Naive thymus-derived CD4-positive, alpha-beta T cell (primary cell): ENCODE data around the gene GIPC2. TPM values are rescaled to one million over a fixed set of nuclear protein-coding genes. Genes with fewer than 3 reads are reported as not detected.

ENCODE experiments used
- ATAC-seq: fragments of 150-1000 bp; cut with Tn5 transposase; 2 replicates; pipeline ENCODE4 v1.10.0; 2021; ENCODE audit warnings: mild to moderate bottlenecking, moderate library complexity
- CTCF ChIA-PET: fragments of 350-600 bp; sonication (Branson Sonifier 250); formaldehyde crosslinking; loops from one replicate; lab custom pipeline; 2021; ENCODE audit warnings: antibody characterized with exemption; lab: Charles Lee
- POLR2A ChIA-PET: fragments of 350-600 bp; sonication (Branson Sonifier 250); formaldehyde crosslinking; loops from one replicate; lab custom pipeline; 2021; ENCODE audit warnings: antibody characterized with exemption, inconsistent platforms; lab: Charles Lee
- DNase-seq, 9 donors: peaks; one replicate each; pipeline versions ENCODE4 v3.0.0 to v3.0.0-alpha.2; 2020 to 2022; ENCODE audit warnings: mixed read lengths in 1 of 9
- H3K27ac ChIP-seq: one replicate; pipeline ENCODE4 v1.7.0; 2013; ENCODE audit warnings: mild to moderate bottlenecking, low read depth, low read length, moderate library complexity
- H3K27me3 ChIP-seq, 2 donors: one replicate each; pipeline ENCODE4 v1.7.0; 2013; ENCODE audit warnings: low read length in 2 of 2, mild to moderate bottlenecking in 2 of 2, moderate library complexity in 2 of 2; ENCODE audit not compliant: control insufficient read depth in 2 of 2, insufficient read depth in 2 of 2
- H3K36me3 ChIP-seq, 3 experiments: 1 replicate in 2 of 3; 2 replicates in 1 of 3; pipeline ENCODE4 v1.7.0; 2013; ENCODE audit warnings: low read length in 3 of 3, mild to moderate bottlenecking in 3 of 3, moderate library complexity in 1 of 3; ENCODE audit not compliant: insufficient read depth in 3 of 3, control insufficient read depth in 2 of 3
- H3K4me1 ChIP-seq, 2 donors: one replicate each; pipeline ENCODE4 v1.7.0; 2013; ENCODE audit warnings: low read length in 2 of 2, mild to moderate bottlenecking in 2 of 2, moderate library complexity in 1 of 2; ENCODE audit not compliant: control insufficient read depth in 2 of 2, insufficient read depth in 2 of 2
- H3K4me3 ChIP-seq: 2 replicates; pipeline ENCODE4 v1.7.0; 2013; ENCODE audit warnings: mild to moderate bottlenecking, low read length
- H3K9me3 ChIP-seq, 3 experiments: 1 replicate in 2 of 3; 2 replicates in 1 of 3; pipeline ENCODE4 v1.7.0; 2013; ENCODE audit warnings: low read length in 3 of 3; ENCODE audit not compliant: control insufficient read depth in 2 of 3
- H3K27ac Mint-ChIP-seq, 9 donors: one replicate each; pipeline ENCODE4 v1.8.0; 2020 to 2022; ENCODE audit warnings: mixed read lengths in 9 of 9, mild to moderate bottlenecking in 8 of 9, moderate library complexity in 5 of 9, inconsistent platforms in 2 of 9
- H3K27me3 Mint-ChIP-seq, 5 donors: one replicate each; pipeline ENCODE4 v1.8.0; 2021 to 2022; ENCODE audit warnings: mixed read lengths in 5 of 5, mild to moderate bottlenecking in 1 of 5
- H3K36me3 Mint-ChIP-seq, 5 donors: one replicate each; pipeline ENCODE4 v1.8.0; 2020 to 2022; ENCODE audit warnings: mixed read lengths in 5 of 5, mild to moderate bottlenecking in 3 of 5, inconsistent platforms in 1 of 5
- H3K4me1 Mint-ChIP-seq, 7 donors: one replicate each; pipeline ENCODE4 v1.8.0; 2020 to 2022; ENCODE audit warnings: mixed read lengths in 7 of 7, mild to moderate bottlenecking in 3 of 7, inconsistent platforms in 1 of 7
- H3K4me3 Mint-ChIP-seq, 10 donors: one replicate each; pipeline ENCODE4 v1.8.0; 2020 to 2022; ENCODE audit warnings: mild to moderate bottlenecking in 10 of 10, mixed read lengths in 10 of 10, moderate library complexity in 6 of 10, inconsistent platforms in 2 of 10
- H3K9me3 Mint-ChIP-seq, 11 donors: one replicate each; pipeline ENCODE4 v1.8.0; 2020 to 2022; ENCODE audit warnings: mixed read lengths in 11 of 11, mild to moderate bottlenecking in 4 of 11, inconsistent platforms in 1 of 11, moderate library complexity in 1 of 11
- intact Hi-C, 2 donors: fragments of 100-400 bp; cut with micrococcal nuclease; formaldehyde crosslinking; loops; one replicate each; pipeline ENCODE4 v1.15.1; 2023
- polyA plus RNA-seq, 2 donors: library from polyadenylated mRNA; unstranded; fragments of 300-500 nt; fragmentation: Illumina TruSeq; gene quantifications; one replicate each; pipeline ENCODE4 v1.2.3, GENCODE V29; 2021
- total RNA-seq, 6 experiments: library from RNA in 5 of 6; stranded (reverse) in 5 of 6; gene quantifications; 1 replicate in 5 of 6; 2 replicates in 1 of 6; pipeline ENCODE4 v1.2.3 and lab custom pipeline; 2021 to 2026

GIPC2 gene
- total and polyA plus RNA-seq, 7 experiments from 2014 or later = 0.05 to 0.60 (median 0.44) TPM; not detected in 3

DNA sequence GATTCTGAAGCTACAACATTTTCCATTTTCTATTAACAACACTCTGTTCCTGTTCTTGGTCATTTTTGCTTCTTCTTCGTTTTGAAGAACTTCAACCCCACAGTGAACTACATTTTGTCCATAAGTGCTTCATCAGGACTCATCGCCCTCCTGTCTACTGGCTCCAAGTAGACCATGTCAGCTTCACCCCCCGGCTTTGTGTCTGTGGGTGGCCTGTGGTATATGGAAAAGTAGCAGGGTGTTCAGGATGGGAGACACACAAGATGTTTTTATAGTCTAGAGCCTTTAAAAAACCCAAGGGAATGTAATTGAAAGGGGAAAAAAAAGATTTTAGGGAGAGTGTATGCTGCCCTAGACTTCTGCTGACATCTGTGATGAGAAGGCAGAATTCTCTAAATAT lies 46.1 kb downstream of the GIPC2 start:
- no peak overlapping the region for H3K4me3 Mint-ChIP-seq
- peaks cover 0 to 12% (median 6%) of the 10 kb centered on the region in 5 donors for H3K27me3 Mint-ChIP-seq
- no peaks in the 10 kb centered on the region for H3K4me1 Mint-ChIP-seq
- CTCF ChIA-PET = no interaction called here
- no peaks in the 10 kb centered on the region for H3K27me3 ChIP-seq
- no peak for ATAC-seq
- no peak overlapping the region for H3K27ac ChIP-seq
- POLR2A ChIA-PET = no interaction called here
- no peaks in the 10 kb centered on the region for H3K4me1 ChIP-seq
- intact Hi-C loops = no loop called here
- H3K4me3 ChIP-seq = no peak overlapping the region
- no peak for DNase-seq
- H3K27ac Mint-ChIP-seq = no peak overlapping the region
- peaks cover 0 to 4% (median 0%) of the 10 kb centered on the region in 3 experiments for H3K9me3 ChIP-seq
- peaks cover 0 to 1% (median under 1%) of the 10 kb centered on the region in 5 donors for H3K36me3 Mint-ChIP-seq
- peaks cover 0 to 9% (median 1%) of the 10 kb centered on the region in 11 donors for H3K9me3 Mint-ChIP-seq
- H3K36me3 ChIP-seq = no peaks in the 10 kb centered on the region

DNA sequence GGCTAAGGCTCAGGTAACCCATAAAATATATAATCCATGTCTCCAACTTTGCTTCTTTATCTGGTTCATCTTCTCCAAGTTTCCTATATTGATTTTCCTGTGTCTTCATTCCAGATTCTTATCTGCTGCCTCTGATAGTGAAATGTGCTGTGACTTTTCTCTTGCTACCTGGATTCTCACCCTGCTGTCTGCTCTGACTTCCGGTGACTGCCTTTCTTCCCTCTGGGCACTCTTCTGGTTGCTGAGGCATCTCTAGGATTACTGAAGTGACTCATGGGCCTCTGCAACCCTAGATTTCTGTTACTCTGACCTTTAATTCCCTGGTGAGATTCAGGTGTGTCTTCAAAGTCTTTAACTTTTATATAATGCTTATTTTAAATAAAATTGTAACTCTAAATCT lies 46.9 kb downstream of the GIPC2 start:
- peaks cover 0 to 2% (median 0%) of the 10 kb centered on the region in 11 donors for H3K9me3 Mint-ChIP-seq
- Histone ChIP-seq H3K4me3 (no peak overlapping the region), H3K27ac (no peak overlapping the region), H3K36me3 (no peaks in the 10 kb centered on the region), H3K9me3 (no peaks in the 10 kb centered on the region), H3K27me3 (no peaks in the 10 kb centered on the region), H3K4me1 (no peaks in the 10 kb centered on the region)
- H3K27me3 Mint-ChIP-seq = peaks cover 0 to 18% (median 10%) of the 10 kb centered on the region in 5 donors
- no peak overlapping the region for H3K27ac Mint-ChIP-seq
- DNase-seq (no peak), ATAC-seq (no peak)
- intact Hi-C loops = no loop called here
- no peaks in the 10 kb centered on the region for H3K4me1 Mint-ChIP-seq
- H3K36me3 Mint-ChIP-seq = no peaks in the 10 kb centered on the region
- POLR2A ChIA-PET = no interaction called here
- no peak overlapping the region for H3K4me3 Mint-ChIP-seq
- CTCF ChIA-PET = no interaction called here

DNA sequence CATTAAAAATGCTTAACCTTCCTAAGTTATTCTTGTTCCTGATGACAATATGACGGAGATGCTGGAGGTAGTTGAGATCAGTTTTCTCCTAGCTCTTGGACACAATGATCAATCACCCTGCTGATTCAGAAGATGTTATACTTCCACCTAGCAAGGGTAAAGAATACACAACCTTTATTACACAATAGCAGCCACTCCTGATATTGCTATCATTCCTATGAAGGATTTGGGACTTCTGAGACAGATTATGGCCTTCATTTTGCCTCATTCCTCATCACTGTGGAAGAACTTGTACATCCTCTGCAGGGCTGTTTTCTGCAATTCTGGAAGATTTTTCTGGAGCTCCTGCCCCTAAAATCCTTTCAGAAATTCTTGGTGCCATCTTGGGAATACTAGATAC lies 47.8 kb downstream of the GIPC2 start:
- Histone ChIP-seq H3K9me3 (no peaks in the 10 kb centered on the region), H3K36me3 (no peaks in the 10 kb centered on the region), H3K4me3 (no peak overlapping the region), H3K27me3 (no peaks in the 10 kb centered on the region), H3K27ac (no peak overlapping the region), H3K4me1 (no peaks in the 10 kb centered on the region)
- DNase-seq = no peak
- POLR2A ChIA-PET = no interaction called here
- H3K27me3 Mint-ChIP-seq = peaks cover 0 to 16% (median 10%) of the 10 kb centered on the region in 5 donors
- no peak for ATAC-seq
- no peak overlapping the region for H3K27ac Mint-ChIP-seq
- no peaks in the 10 kb centered on the region for H3K9me3 Mint-ChIP-seq
- H3K4me3 Mint-ChIP-seq = no peak overlapping the region
- no peaks in the 10 kb centered on the region for H3K36me3 Mint-ChIP-seq
- no peaks in the 10 kb centered on the region for H3K4me1 Mint-ChIP-seq
- CTCF ChIA-PET = no interaction called here
- intact Hi-C loops = no loop called here

DNA sequence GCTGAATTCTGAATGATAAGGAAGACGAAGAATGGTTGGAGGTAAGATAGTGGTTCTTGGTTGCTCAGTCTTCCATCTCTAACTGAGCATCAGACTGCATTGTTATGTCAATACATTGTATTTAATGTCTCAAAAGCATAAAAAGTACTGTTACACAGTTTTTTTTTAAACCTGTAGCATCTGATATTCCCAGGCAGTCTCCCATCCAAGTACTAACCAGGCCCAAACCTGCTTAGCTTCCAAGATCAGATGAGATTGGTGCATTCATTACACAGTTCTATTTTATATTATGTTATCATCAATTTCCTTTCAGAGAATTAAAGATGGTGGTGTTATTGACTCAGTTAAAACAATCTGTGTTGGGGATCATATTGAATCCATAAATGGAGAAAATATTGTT lies 48.9 kb downstream of the GIPC2 start:
- H3K27me3 ChIP-seq = no peaks in the 10 kb centered on the region
- no peaks in the 10 kb centered on the region for H3K9me3 ChIP-seq
- H3K9me3 Mint-ChIP-seq = no peaks in the 10 kb centered on the region
- ChIA-PET POLR2A (no interaction called here), CTCF (no interaction called here)
- no peak for ATAC-seq
- intact Hi-C loops = no loop called here
- H3K27ac ChIP-seq = no peak overlapping the region
- H3K36me3 ChIP-seq = no peaks in the 10 kb centered on the region
- no peak overlapping the region for H3K27ac Mint-ChIP-seq
- DNase-seq = no peak
- H3K4me3 Mint-ChIP-seq = no peak overlapping the region
- H3K4me1 Mint-ChIP-seq = no peaks in the 10 kb centered on the region
- H3K36me3 Mint-ChIP-seq = no peaks in the 10 kb centered on the region
- no peaks in the 10 kb centered on the region for H3K4me1 ChIP-seq
- H3K27me3 Mint-ChIP-seq = peaks cover 0 to 16% (median 10%) of the 10 kb centered on the region in 5 donors
- H3K4me3 ChIP-seq = no peak overlapping the region

DNA sequence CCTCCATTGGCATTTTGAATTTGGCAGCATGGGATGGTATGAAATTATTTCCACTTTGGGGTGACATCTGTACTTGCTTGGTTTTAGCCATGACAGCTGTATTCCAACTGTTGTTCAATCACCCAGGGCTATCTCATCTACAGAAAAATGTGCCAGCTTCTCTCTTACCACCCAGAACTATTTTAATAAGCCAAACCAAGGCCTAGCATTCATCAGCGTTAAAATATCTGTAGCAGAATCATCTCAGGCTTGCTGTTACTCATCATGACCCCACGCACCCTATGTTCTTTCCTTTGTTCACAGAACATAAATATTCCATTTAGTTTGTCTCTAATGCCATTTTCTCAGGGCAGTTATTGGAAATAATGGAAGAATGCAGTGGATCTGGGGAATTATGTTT lies 49.8 kb downstream of the GIPC2 start:
- H3K4me3 Mint-ChIP-seq = no peak overlapping the region
- intact Hi-C loops = no loop called here
- Histone ChIP-seq H3K27ac (no peak overlapping the region), H3K36me3 (no peaks in the 10 kb centered on the region), H3K27me3 (no peaks in the 10 kb centered on the region), H3K4me1 (no peaks in the 10 kb centered on the region), H3K4me3 (no peak overlapping the region), H3K9me3 (no peaks in the 10 kb centered on the region)
- H3K4me1 Mint-ChIP-seq = no peaks in the 10 kb centered on the region
- CTCF ChIA-PET = no interaction called here
- POLR2A ChIA-PET = no interaction called here
- H3K9me3 Mint-ChIP-seq = no peaks in the 10 kb centered on the region
- peaks cover 0 to 3% (median 0%) of the 10 kb centered on the region in 5 donors for H3K36me3 Mint-ChIP-seq
- peaks cover 0 to 19% (median 10%) of the 10 kb centered on the region in 5 donors for H3K27me3 Mint-ChIP-seq
- H3K27ac Mint-ChIP-seq = no peak overlapping the region
- DNase-seq (no peak), ATAC-seq (no peak)

DNA sequence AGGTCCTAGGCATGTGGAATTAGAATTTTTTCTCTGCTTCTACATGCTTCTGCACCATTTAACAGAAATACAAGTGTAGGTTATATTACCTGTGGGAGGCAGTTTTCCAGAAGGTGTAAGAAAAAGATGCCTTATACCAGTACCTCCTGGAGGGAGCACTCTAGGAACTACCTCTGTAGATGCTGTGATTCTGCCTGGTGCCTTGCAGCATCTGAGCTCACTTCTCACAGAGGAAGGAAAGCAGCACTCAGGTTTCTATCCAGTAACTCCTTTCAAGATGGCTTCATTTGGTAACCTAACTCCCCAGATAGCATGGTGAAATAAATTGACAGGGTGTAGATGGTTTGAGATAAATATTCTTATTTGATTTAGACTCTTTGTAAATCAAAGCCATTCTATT lies 50.3 kb downstream of the GIPC2 start:
- H3K4me3 ChIP-seq = no peak overlapping the region
- POLR2A ChIA-PET = no interaction called here
- H3K27me3 ChIP-seq = no peaks in the 10 kb centered on the region
- ATAC-seq = no peak
- no peaks in the 10 kb centered on the region for H3K9me3 Mint-ChIP-seq
- H3K27ac Mint-ChIP-seq = peak overlapping the region in 1 of 9 donors; percentile 38
- CTCF ChIA-PET = no interaction called here
- peaks cover 0 to 15% (median 10%) of the 10 kb centered on the region in 5 donors for H3K27me3 Mint-ChIP-seq
- DNase-seq = no peak
- H3K4me3 Mint-ChIP-seq = no peak overlapping the region
- no peaks in the 10 kb centered on the region for H3K4me1 ChIP-seq
- H3K36me3 ChIP-seq = no peaks in the 10 kb centered on the region
- H3K36me3 Mint-ChIP-seq = peaks cover 0 to 3% (median 0%) of the 10 kb centered on the region in 5 donors
- H3K4me1 Mint-ChIP-seq = no peaks in the 10 kb centered on the region
- intact Hi-C loops = no loop called here
- no peak overlapping the region for H3K27ac ChIP-seq
- H3K9me3 ChIP-seq = no peaks in the 10 kb centered on the region

DNA sequence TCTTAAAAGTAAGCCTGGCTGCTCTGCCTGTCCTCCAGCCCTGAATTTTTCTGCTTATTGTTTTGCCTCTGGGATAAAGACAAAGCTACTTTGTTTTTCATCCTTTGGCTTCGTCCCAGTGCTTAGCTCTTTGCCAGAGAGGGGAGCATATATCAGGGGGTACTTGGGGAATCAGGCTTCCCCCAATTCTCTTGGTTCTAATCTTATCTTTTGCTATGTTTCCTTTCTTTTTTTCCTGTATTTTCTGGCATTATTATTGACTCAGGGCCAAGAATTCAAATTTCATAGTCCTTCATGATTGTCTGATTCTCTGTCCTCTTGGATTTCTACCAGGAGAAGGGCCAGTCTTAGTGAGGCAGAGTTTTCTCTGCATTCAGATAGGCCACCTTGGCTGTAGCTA lies 51.2 kb downstream of the GIPC2 start:
- Histone ChIP-seq H3K9me3 (no peaks in the 10 kb centered on the region), H3K4me1 (no peaks in the 10 kb centered on the region), H3K27me3 (no peaks in the 10 kb centered on the region), H3K4me3 (no peak overlapping the region), H3K36me3 (no peaks in the 10 kb centered on the region), H3K27ac (no peak overlapping the region)
- Mint-ChIP-seq H3K9me3 (no peaks in the 10 kb centered on the region), H3K27me3 (peaks cover 0 to 13% (median 5%) of the 10 kb centered on the region in 5 donors), H3K4me1 (no peaks in the 10 kb centered on the region), H3K4me3 (no peak overlapping the region), H3K27ac (no peak overlapping the region), H3K36me3 (peaks cover 0 to 3% (median 0%) of the 10 kb centered on the region in 5 donors)
- no peak for ATAC-seq
- CTCF ChIA-PET = no interaction called here
- DNase-seq = no peak
- intact Hi-C loops = no loop called here
- POLR2A ChIA-PET = no interaction called here
